ENCODE measurements around the gene ASCC1. TPM values are rescaled to one million over a fixed set of nuclear protein-coding genes. Genes with fewer than 3 reads are reported as not detected.
A peak's percentile ranks its signal among the peaks of the same experiment; 100 is the strongest.

The ASCC1 gene
- total RNA-seq, 8 experiments from 2014 or later = 28.1 to 51.0 (median 37.3) TPM

GRCh38 chr10:72083790-72084459 lies 132.2 kb downstream of the ASCC1 start:
- no peak for ATAC-seq (replicated peaks in 6 of 8)
- Histone ChIP-seq H3K4me3 (no peak overlapping the region), H3K4me1 (replicated peaks in 1 of 2) (peaks cover 18 to 30% of the 10 kb centered on the region in 2 donors), H3K27ac (no peak overlapping the region)
- WGBS, 10 experiments = 20 to 100% (median 84%) methylated on average over 1 to 5 of the region's 16 CpGs; no CpG with 5 or more reads in 4 of the 10 experiments
- in situ Hi-C loops (cut with MboI; ENCODE audit: low pct_unique_long_range_greater_than_20kb in 2 of 9, low sequenced_read_pairs in 9 of 9, unreplicated experiment in 9 of 9) = no loop called here

DNA sequence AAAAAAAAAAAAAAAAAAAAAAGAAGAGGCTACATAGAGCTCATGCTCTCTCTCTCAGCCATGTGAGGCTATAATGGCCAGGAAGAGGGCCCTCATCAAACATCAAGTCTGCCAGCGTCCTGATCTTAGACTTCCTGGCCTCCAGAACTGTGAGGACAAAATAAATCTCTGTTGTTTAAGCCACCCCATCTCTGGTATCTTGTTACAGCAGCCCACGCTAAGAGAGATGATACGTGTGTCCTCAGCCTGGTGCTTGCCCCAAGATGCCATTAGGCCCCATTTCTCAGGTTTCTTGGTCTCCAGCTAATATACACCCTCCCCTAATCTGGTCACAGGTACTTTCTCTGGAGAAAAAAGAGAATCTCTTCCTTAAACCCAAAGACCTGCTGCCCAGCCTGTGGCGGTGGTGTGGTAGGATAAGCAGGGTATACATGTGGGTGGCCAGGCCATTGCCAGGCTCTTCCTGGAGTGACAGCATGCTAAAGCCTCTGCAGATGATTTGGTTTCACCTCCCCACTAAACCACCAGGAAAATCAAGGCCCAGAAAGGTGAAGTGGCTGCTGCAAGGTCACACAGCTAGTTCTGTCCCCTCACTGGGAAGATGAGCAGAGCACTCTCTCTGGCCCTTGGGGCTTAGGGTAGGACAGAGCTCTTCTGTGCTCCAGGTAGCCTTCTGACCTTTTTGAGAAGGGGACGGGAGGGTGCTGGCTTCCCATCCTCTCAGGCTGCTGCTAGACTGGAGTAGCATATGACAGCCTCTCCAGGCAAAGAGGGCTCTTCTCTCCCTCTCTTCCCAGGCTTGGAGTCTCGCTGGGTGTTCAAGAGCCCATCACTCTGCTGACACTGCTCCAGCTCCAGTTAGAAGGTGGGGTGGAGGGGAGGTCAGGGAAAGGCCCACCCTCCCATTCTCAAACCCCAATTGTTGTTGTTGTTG lies 133.0 kb downstream of the ASCC1 start:
- Histone ChIP-seq H3K27ac (no peak overlapping the region), H3K4me1 (replicated peaks in 1 of 2) (peaks cover 14 to 25% of the 10 kb centered on the region in 2 donors), H3K4me3 (no peak overlapping the region)
- in situ Hi-C loops (cut with MboI; ENCODE audit: low pct_unique_long_range_greater_than_20kb in 2 of 9, low sequenced_read_pairs in 9 of 9, unreplicated experiment in 9 of 9) = no loop called here
- ATAC-seq (replicated peaks in 6 of 8) = no peak
- 62 to 100% (median 100%) methylated on average over 1 to 5 of the region's 6 CpGs; no CpG with 5 or more reads in 2 of the 10 experiments for WGBS, 10 experiments

- in situ Hi-C loops (cut with MboI; ENCODE audit: low pct_unique_long_range_greater_than_20kb in 2 of 9, low sequenced_read_pairs in 9 of 9, unreplicated experiment in 9 of 9) = no loop called here
- H3K27ac ChIP-seq = no peak overlapping the region
- H3K4me3 ChIP-seq = no peak overlapping the region
- WGBS, 10 experiments = 40 to 100% (median 91%) methylated on average over 1 to 6 of the region's 14 CpGs; no CpG with 5 or more reads in 4 of the 10 experiments
- H3K4me1 ChIP-seq (replicated peaks in 1 of 2) = peaks cover 14 to 17% of the 10 kb centered on the region in 2 donors
- ATAC-seq (replicated peaks in 6 of 8) = no peak
Measured at GRCh38 chr10:72081772-72082590, 134.1 kb downstream of the ASCC1 start.

DNA sequence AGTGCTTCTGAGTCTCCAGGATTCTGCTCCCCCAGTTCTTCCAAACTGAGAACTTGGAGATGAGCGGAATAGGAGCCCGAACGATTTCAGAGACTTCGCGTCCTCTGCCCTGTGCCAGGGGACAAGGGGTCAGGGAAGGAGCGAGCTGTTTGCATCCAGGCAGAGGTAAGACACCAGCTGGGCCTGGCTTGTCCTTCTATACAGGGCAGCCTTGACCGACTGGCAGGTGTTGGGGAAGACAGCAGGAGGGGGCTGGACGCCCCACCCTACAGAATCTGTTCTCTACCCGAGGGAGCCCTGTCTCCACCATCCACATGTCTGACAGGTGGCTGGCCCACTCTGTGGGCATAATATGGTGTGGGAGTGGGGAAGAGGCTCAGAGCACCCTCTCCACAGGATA lies 134.9 kb downstream of the ASCC1 start:
- WGBS, 10 experiments = 35 to 100% (median 67%) methylated on average over 1 to 3 of the region's 9 CpGs; no CpG with 5 or more reads in 7 of the 10 experiments
- Histone ChIP-seq H3K27ac (no peak overlapping the region), H3K4me1 (replicated peaks in 1 of 2) (peaks cover 7 to 10% of the 10 kb centered on the region in 2 donors), H3K4me3 (no peak overlapping the region)
- no peak for ATAC-seq (replicated peaks in 6 of 8)
- in situ Hi-C loops (cut with MboI; ENCODE audit: low pct_unique_long_range_greater_than_20kb in 2 of 9, low sequenced_read_pairs in 9 of 9, unreplicated experiment in 9 of 9) = no loop called here

DNA sequence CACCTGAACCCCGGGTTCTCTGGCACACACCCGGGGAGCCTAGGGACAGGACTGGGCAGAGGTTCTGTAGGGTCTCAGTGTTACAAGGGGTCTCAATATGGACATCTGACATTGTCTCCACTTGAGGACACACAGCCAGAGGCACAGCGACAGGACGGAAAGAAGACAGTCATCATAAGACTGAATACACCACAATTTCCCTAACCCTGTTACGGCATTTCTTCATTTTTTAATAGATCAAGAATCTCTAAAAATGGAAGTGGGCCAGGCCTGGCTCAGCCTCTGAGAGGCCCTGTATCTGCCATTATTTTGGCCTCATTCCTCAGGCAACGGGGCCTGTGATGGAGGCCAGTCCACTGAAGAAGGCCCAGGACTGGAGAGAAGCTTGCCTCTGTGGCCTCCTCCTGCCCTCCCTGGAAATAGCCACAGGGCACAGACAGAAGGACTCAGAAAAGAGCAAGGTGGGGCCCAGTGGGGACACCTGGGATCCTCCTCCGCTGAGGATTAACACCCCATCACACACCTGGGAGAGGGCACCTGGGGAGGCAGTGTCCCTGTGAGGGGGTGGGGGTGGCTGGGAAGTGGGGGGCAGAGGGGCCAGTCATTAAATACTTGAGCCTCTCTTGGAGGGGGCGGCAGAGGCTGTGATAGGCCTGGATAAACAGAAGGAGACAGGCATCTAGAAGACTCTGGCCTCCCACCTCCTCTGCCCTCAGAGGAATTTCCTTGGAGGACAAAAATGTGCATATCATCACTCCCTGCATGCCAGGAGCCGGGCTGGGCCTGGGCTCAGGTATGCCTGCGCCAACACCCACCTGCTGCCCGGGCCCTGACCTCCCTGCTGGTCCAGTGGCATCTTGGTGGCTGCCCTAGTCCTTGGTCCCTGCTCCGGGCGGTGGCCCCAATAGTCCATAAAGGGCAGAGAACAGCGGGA lies 135.8 kb downstream of the ASCC1 start:
- WGBS, 10 experiments = 74 to 100% (median 90%) methylated on average over 1 to 4 of the region's 14 CpGs; no CpG with 5 or more reads in 5 of the 10 experiments
- Histone ChIP-seq H3K27ac (no peak overlapping the region), H3K4me1 (replicated peaks in 1 of 2) (peaks cover 4 to 9% of the 10 kb centered on the region in 2 donors), H3K4me3 (no peak overlapping the region)
- in situ Hi-C loops (cut with MboI; ENCODE audit: low pct_unique_long_range_greater_than_20kb in 2 of 9, low sequenced_read_pairs in 9 of 9, unreplicated experiment in 9 of 9) = no loop called here
- ATAC-seq (replicated peaks in 6 of 8) = peak in 2 of 8 experiments; percentile 27 to 56

DNA sequence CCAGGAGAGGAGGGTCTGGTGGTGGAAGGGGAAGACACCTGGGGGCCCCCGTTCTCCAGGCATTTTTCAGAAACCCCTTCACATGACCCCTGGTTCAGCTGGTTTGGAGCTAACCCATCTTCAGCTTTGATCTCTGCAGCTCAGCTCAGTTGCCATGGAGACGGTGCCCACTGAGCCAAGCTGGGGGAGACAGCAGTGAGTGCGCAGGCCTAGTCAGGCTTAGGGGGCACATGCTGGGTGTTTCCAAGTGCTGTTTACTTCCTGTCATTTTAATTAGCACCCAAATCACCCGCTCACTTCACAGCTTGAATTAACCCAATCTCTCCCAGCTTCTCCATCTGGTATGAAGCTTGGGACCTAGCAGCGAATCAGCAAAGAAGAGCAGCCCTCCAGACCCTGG lies 136.7 kb downstream of the ASCC1 start:
- in situ Hi-C loops (cut with MboI; ENCODE audit: low pct_unique_long_range_greater_than_20kb in 2 of 9, low sequenced_read_pairs in 9 of 9, unreplicated experiment in 9 of 9) = no loop called here
- no peak overlapping the region for H3K4me3 ChIP-seq
- peaks cover 4 to 9% of the 10 kb centered on the region in 2 donors for H3K4me1 ChIP-seq (replicated peaks in 1 of 2)
- ATAC-seq (replicated peaks in 6 of 8) = peak in 5 of 8 experiments; percentile 48 to 66 (median 64)
- H3K27ac ChIP-seq = no peak overlapping the region
- WGBS, 10 experiments = 20 to 100% (median 76%) methylated on average over 1 to 3 of the region's 5 CpGs; no CpG with 5 or more reads in 6 of the 10 experiments

DNA sequence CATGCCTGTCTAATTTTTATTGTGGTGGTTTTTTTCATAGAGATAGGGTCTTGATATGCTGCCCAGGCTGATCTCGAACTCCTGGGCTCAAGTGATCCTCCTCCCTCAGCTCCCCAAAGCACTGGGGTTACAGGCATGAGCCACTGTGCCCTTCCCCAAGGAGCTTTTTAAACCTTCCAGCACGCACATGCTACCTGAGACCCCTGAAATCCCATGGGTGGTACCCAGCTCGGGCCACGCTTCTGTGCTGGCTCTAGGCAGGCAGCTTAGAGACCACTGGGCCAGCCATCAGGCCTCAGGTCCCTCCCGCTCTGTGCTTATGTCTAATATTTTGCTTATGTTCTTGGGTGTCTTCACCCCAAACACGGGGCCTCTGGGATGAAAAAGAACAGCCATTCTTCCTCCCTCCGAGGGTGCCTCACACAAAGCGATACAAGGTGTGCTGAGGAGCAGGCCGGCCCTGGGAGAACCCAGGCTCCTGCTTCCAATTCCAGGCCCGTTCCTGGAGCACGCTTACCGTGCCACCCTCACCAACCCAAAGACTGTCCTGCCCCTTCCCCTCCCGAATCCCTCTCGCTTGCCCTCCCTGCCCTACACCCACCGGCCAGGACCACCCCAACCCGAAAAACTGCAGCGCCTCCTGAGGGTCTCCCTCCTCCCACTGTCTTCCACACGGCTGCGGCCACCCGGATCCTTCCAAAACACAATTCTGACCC lies 138.6 kb downstream of the ASCC1 start:
- Histone ChIP-seq H3K4me1 (replicated peaks in 1 of 2) (peaks cover 4 to 9% of the 10 kb centered on the region in 2 donors), H3K4me3 (no peak overlapping the region), H3K27ac (no peak overlapping the region)
- in situ Hi-C loops (cut with MboI; ENCODE audit: low pct_unique_long_range_greater_than_20kb in 2 of 9, low sequenced_read_pairs in 9 of 9, unreplicated experiment in 9 of 9) = no loop called here
- no peak for ATAC-seq (replicated peaks in 6 of 8)
- WGBS, 10 experiments = 10 to 93% (median 67%) methylated on average over 1 to 4 of the region's 20 CpGs; no CpG with 5 or more reads in 3 of the 10 experiments

GRCh38 chr10:72076756-72077155 lies 139.3 kb downstream of the ASCC1 start:
- WGBS, 10 experiments = 0 to 100% (median 42%) methylated on average over 1 to 2 of the region's 5 CpGs; no CpG with 5 or more reads in 4 of the 10 experiments
- peak in 1 of 8 experiments; percentile 46 for ATAC-seq (replicated peaks in 6 of 8)
- peaks cover 4 to 9% of the 10 kb centered on the region in 2 donors for H3K4me1 ChIP-seq (replicated peaks in 1 of 2)
- H3K4me3 ChIP-seq = no peak overlapping the region
- H3K27ac ChIP-seq = no peak overlapping the region
- in situ Hi-C loops (cut with MboI; ENCODE audit: low pct_unique_long_range_greater_than_20kb in 2 of 9, low sequenced_read_pairs in 9 of 9, unreplicated experiment in 9 of 9) = no loop called here

- Histone ChIP-seq H3K4me1 (replicated peaks in 1 of 2) (peaks cover 5 to 12% of the 10 kb centered on the region in 2 donors), H3K27ac (no peak overlapping the region), H3K4me3 (no peak overlapping the region)
- WGBS, 10 experiments = 40 to 100% (median 75%) methylated on average over 1 to 6 of the region's 12 CpGs; no CpG with 5 or more reads in 1 of the 10 experiments
- ATAC-seq (replicated peaks in 6 of 8) = no peak
- in situ Hi-C loops (cut with MboI; ENCODE audit: low pct_unique_long_range_greater_than_20kb in 2 of 9, low sequenced_read_pairs in 9 of 9, unreplicated experiment in 9 of 9) = no loop called here
Measured at GRCh38 chr10:72075376-72076115, 140.5 kb downstream of the ASCC1 start.

DNA sequence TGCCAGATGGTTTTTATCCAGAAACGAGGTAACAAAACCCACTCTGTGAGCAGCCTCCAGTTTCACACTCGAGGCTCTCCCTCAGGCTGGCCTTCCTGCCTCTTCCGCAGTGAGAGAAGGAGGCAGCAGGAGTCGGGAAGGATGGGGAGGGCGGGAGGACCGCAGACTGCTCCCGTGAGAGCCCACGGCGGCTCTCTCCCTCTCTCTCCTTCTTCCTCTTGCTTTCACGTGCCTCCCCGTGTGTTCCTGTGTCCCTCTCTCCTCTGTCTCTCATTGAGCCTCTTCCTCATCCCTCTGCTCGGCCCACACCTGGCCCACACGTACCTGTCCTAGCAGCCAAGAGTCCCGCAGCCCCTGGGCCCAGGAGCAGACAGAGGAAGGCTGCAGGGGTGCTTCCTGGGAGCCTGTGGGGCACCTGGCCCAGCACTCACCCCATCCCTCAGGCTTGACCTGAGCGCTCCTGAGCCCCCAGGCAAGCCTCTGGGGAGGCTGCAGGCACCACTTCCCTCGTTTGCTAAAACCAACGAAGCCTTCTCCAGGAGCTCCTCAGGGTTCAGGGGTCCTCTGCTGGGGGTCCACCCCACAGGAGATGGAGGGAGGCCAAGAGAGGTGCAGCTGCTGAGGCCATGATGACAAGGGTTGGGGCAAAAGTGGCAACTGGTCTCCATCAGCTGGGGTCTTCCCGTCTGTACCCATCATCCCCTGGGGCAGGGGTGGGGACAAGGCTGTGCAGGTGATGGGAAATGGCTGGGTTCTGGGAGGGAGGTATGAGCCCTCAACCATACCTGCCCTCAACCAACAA lies 141.3 kb downstream of the ASCC1 start:
- Histone ChIP-seq H3K27ac (no peak overlapping the region), H3K4me3 (no peak overlapping the region), H3K4me1 (replicated peaks in 1 of 2) (peaks cover 13 to 20% of the 10 kb centered on the region in 2 donors)
- 0 to 100% (median 55%) methylated on average over 1 to 3 of the region's 18 CpGs; no CpG with 5 or more reads in 6 of the 10 experiments for WGBS, 10 experiments
- no peak for ATAC-seq (replicated peaks in 6 of 8)
- in situ Hi-C loops (cut with MboI; ENCODE audit: low pct_unique_long_range_greater_than_20kb in 2 of 9, low sequenced_read_pairs in 9 of 9, unreplicated experiment in 9 of 9) = loop anchor here in 1 of 9 experiments (25.0 kb wide), 1 partner anchor 263 kb away; no protein-coding TSS in a partner anchor
